BE2C (cell line): Measurements from ENCODE around the gene EFNA3.
A peak's percentile ranks its signal among the peaks of the same experiment; 100 is the strongest.

Experiments used
- DNase-seq: peaks from one replicate; pipeline ENCODE4 v3.0.0-alpha.2; 2020
- H3K27me3 ChIP-seq: fragments of 250-450 bp; sonication (Bioruptor Pico); 2 replicates; pipeline ENCODE4 v1.5.1; 2020; ENCODE audit warnings: mild to moderate bottlenecking
- H3K36me3 ChIP-seq: fragments of 250-450 bp; sonication (Bioruptor Pico); 2 replicates; pipeline ENCODE4 v1.5.1; 2020; ENCODE audit warnings: mild to moderate bottlenecking
- H3K4me1 ChIP-seq: fragments of 250-450 bp; sonication (Bioruptor Pico); 2 replicates; pipeline ENCODE4 v1.5.1; 2020
- H3K4me3 ChIP-seq: 2 replicates; pipeline ENCODE4 v1.5.1; 2011; ENCODE audit warnings: low read depth, low read length
- H3K9me3 ChIP-seq: fragments of 250-450 bp; sonication (Bioruptor Pico); 2 replicates; pipeline ENCODE4 v1.5.1; 2020
- CTCF ChIP-seq: IDR thresholded peaks from 2 replicates; pipeline ENCODE4 v1.5.1; 2012; ENCODE audit warnings: mild to moderate bottlenecking, low read depth, low read length

The EFNA3 gene

GRCh38 chr1:155079487-155080311 is 1.1 kb downstream of the EFNA3 start:
- Histone ChIP-seq H3K9me3 (no peaks in the 10 kb centered on the region), H3K4me3 (peak overlapping the region; percentile 52), H3K36me3 (no peaks in the 10 kb centered on the region), H3K27me3 (peaks cover 42% of the 10 kb centered on the region), H3K4me1 (peaks cover 19% of the 10 kb centered on the region)
- no peak for DNase-seq
- TF ChIP-seq CTCF, result no peak

GRCh38 chr1:155080312-155081228 is 1.9 kb downstream of the EFNA3 start:
- Histone ChIP-seq H3K9me3 (no peaks in the 10 kb centered on the region), H3K4me3 (peak overlapping the region; percentile 52), H3K4me1 (peaks cover 19% of the 10 kb centered on the region), H3K27me3 (peaks cover 42% of the 10 kb centered on the region), H3K36me3 (no peaks in the 10 kb centered on the region)
- DNase-seq, result peak; percentile 74
- TF ChIP-seq CTCF, result no peak

DNA sequence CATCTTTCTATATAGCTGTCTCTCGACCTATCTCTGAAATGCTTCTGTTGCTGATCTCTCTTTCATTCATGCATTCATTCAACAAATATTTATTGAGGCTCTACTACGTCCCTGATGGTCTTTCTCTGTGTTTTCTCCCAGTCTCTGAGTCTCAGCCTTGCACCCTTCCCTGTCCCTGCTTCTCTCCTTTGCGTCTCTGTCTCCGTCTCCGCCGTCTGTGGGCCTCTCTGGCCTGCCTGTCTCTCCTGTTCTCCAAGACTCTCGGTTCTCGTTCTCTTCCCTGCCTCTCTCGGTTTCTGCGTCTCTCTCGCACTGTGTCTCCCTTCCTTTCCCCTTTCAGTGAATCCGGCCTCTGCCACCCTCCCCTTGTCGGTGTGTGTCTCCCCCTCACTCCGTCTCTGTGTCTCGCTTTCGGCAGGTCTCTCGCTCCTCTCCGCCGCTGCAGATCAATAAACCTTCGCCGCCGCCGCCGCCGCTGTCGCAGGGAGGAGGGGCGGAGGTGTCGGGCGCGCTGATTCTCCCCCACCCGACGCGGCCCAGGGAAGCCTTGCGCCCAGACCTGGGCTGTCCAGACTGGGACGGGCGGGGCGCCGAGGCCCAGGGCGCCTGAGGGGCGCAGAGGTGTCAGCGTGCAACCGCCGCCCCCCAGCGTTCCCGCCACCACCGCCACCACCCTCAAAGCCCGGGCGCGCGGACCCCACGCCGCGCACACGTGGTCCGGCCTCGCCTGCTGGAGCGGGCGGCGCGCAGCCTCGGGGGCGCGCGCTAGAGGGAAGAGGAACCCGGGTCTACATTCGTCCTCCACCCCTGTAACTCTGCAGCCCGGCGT is 3.0 kb downstream of the EFNA3 start:
- Histone ChIP-seq H3K9me3 (no peaks in the 10 kb centered on the region), H3K4me1 (peaks cover 19% of the 10 kb centered on the region), H3K36me3 (no peaks in the 10 kb centered on the region), H3K27me3 (peaks cover 42% of the 10 kb centered on the region), H3K4me3 (no peak overlapping the region)
- DNase-seq, result no peak
- no peak for TF ChIP-seq CTCF

GRCh38 chr1:155082301-155083051 is 3.8 kb downstream of the EFNA3 start:
- Histone ChIP-seq H3K4me3 (no peak overlapping the region), H3K4me1 (peaks cover 15% of the 10 kb centered on the region), H3K36me3 (no peaks in the 10 kb centered on the region), H3K9me3 (no peaks in the 10 kb centered on the region), H3K27me3 (peaks cover 42% of the 10 kb centered on the region)
- TF ChIP-seq CTCF, result no peak
- DNase-seq, result no peak

- Histone ChIP-seq H3K4me1 (peaks cover 11% of the 10 kb centered on the region), H3K4me3 (no peak overlapping the region), H3K27me3 (peaks cover 42% of the 10 kb centered on the region), H3K36me3 (no peaks in the 10 kb centered on the region), H3K9me3 (no peaks in the 10 kb centered on the region)
- no peak for TF ChIP-seq CTCF
- no peak for DNase-seq
These were observed 4.5 kb downstream of the EFNA3 start for GRCh38 chr1:155083052-155083541.
